MM.1S (cell line): ENCODE data around the gene SLC9A1.

Experiments used
- DNase-seq: peaks from one replicate; pipeline ENCODE4 v3.0.0-alpha.2; 2015
- H2AFZ ChIP-seq: fragments of 300-600 bp; sonication (generic); 2 replicates; pipeline ENCODE4 v1.6.0; 2016; ENCODE audit warnings: antibody characterized with exemption, low read length
- H3F3A ChIP-seq: fragments of 300-600 bp; sonication (generic); 2 replicates; pipeline ENCODE4 v1.6.1; 2016; ENCODE audit warnings: mild to moderate bottlenecking, antibody characterized with exemption, low read length, moderate library complexity, mixed read lengths; ENCODE audit not compliant: insufficient read depth
- H3K27ac ChIP-seq: fragments of 300-600 bp; sonication (generic); 2 replicates; pipeline ENCODE4 v1.5.1; 2016; ENCODE audit warnings: mild to moderate bottlenecking, low read length
- H3K27me3 ChIP-seq: fragments of 300-600 bp; sonication (generic); replicated peaks from 2 replicates; pipeline ENCODE4 v1.6.0; 2016; ENCODE audit warnings: low read length; ENCODE audit not compliant: insufficient read depth
- H3K36me3 ChIP-seq: fragments of 300-600 bp; sonication (generic); replicated peaks from 2 replicates; pipeline ENCODE4 v1.6.1; 2016; ENCODE audit warnings: mild to moderate bottlenecking, low read length, mixed read lengths; ENCODE audit not compliant: insufficient read depth
- H3K4me1 ChIP-seq: fragments of 300-600 bp; sonication (generic); 2 replicates; pipeline ENCODE4 v1.6.1; 2016; ENCODE audit warnings: low read length, mixed read lengths
- H3K4me2 ChIP-seq: fragments of 300-600 bp; sonication (generic); 2 replicates; pipeline ENCODE4 v1.6.0; 2016; ENCODE audit warnings: low read depth, low read length
- H3K4me3 ChIP-seq: fragments of 300-600 bp; sonication (generic); 2 replicates; pipeline ENCODE4 v1.5.1; 2016; ENCODE audit warnings: low read length, mixed read lengths
- H3K79me2 ChIP-seq: fragments of 300-600 bp; sonication (generic); 2 replicates; pipeline ENCODE4 v1.6.1; 2016; ENCODE audit warnings: mixed run types, low read length, mixed read lengths
- H3K9ac ChIP-seq: fragments of 300-600 bp; sonication (generic); 2 replicates; pipeline ENCODE4 v1.6.1; 2016; ENCODE audit warnings: low read length, mixed read lengths
- H3K9me2 ChIP-seq: fragments of 300-600 bp; sonication (generic); replicated peaks from 2 replicates; pipeline ENCODE4 v1.6.1; 2016; ENCODE audit warnings: mild to moderate bottlenecking, low read length, mixed read lengths; ENCODE audit not compliant: insufficient read depth
- H3K9me3 ChIP-seq: fragments of 300-600 bp; sonication (generic); replicated peaks from 2 replicates; pipeline ENCODE4 v1.6.1; 2016; ENCODE audit warnings: mild to moderate bottlenecking, low read length, mixed read lengths; ENCODE audit not compliant: insufficient read depth
- H4K20me1 ChIP-seq: fragments of 300-600 bp; sonication (generic); 2 replicates; pipeline ENCODE4 v1.6.1; 2016; ENCODE audit warnings: mild to moderate bottlenecking, low read length, moderate library complexity, mixed read lengths; ENCODE audit not compliant: insufficient read depth
- EZH2 ChIP-seq: fragments of 300-600 bp; sonication (generic); optimal IDR thresholded peaks from 2 replicates; pipeline ENCODE3; 2017; ENCODE audit warnings: low read depth, mild to moderate bottlenecking, antibody characterized with exemption, low read length, mixed read lengths
- EZH2phosphoT487 ChIP-seq: fragments of 300-600 bp; sonication (generic); IDR thresholded peaks from 2 replicates; pipeline ENCODE4 v1.6.1; 2018; ENCODE audit warnings: antibody characterized with exemption, low read length
- TF ChIP-seq, protein P1 (sequence below): fragments of 300-600 bp; sonication (generic); IDR thresholded peaks from 2 replicates; pipeline ENCODE4 v1.5.1; 2016; ENCODE audit warnings: antibody characterized with exemption, low read length, mixed read lengths

SLC9A1 gene

DNA sequence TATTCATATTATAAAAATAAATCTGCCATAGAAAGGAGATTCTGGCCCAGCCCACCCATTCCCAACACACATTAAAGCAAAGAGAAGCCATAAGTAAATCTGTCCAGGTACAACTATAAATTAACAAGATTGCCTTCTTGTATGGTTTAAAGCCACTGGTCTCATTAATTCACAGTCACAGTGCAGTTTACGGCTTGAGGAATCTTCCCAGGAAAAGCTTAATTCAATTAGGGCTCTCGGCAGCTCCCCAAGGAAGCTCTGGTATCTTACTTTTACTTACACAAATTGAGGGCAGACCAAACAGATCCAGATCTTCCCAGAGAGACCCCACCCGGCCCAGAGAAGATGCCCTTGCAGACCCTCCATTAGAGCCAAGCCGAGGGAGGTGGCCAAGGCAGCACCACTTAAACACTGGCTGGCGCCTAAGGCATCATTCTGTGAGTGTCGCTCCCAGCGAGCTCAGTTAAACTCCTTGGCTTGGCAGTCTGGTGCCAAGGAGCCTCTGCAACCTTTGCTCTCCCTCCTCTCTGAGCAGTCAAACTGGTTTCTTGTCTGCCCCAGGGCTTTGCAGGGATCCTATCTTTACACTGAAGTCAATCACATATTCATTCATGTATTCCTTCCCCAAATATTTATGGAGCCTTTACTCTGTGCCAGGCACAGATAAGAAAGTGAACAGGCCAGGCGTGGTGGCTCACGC is 10.7 kb downstream of the SLC9A1 start:
- Histone ChIP-seq H2AFZ (no peak overlapping the region), H3K9me3 (no peaks in the 10 kb centered on the region), H3K79me2 (peaks cover 6% of the 10 kb centered on the region), H3K9ac (no peak overlapping the region), H3K27ac (no peak overlapping the region), H3K4me3 (no peak overlapping the region), H3K4me2 (no peak overlapping the region), H3K36me3 (no peaks in the 10 kb centered on the region), H3F3A (no peaks in the 10 kb centered on the region), H4K20me1 (no peaks in the 10 kb centered on the region), H3K4me1 (no peaks in the 10 kb centered on the region), H3K27me3 (no peaks in the 10 kb centered on the region), H3K9me2 (no peaks in the 10 kb centered on the region)
- no peak for DNase-seq
- TF ChIP-seq EZH2phosphoT487 (no peak), EZH2 (no peak)
- TF ChIP-seq, protein P1, sequence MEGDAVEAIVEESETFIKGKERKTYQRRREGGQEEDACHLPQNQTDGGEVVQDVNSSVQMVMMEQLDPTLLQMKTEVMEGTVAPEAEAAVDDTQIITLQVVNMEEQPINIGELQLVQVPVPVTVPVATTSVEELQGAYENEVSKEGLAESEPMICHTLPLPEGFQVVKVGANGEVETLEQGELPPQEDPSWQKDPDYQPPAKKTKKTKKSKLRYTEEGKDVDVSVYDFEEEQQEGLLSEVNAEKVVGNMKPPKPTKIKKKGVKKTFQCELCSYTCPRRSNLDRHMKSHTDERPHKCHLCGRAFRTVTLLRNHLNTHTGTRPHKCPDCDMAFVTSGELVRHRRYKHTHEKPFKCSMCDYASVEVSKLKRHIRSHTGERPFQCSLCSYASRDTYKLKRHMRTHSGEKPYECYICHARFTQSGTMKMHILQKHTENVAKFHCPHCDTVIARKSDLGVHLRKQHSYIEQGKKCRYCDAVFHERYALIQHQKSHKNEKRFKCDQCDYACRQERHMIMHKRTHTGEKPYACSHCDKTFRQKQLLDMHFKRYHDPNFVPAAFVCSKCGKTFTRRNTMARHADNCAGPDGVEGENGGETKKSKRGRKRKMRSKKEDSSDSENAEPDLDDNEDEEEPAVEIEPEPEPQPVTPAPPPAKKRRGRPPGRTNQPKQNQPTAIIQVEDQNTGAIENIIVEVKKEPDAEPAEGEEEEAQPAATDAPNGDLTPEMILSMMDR: no peak

DNA sequence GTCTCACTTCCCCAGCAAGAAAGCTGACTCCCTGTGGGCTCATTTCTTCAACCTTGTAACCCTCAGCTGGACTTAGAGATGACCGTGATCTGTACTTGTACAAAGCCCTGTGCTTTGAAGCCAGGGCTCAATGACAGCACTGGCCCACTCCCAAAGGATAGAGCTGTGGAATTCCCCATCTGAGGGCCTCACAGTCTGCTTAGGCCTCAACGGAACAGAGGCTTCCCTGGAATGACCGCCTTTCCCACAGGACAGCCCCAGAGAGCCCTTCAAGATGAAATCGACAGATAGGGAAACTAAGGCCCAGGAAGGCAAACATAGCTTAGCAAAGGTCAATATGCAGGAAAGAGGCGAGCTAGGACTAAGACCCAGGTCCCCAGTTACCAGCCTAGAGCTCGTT is 11.5 kb downstream of the SLC9A1 start:
- Histone ChIP-seq H3K9me2 (no peaks in the 10 kb centered on the region), H3K4me1 (no peaks in the 10 kb centered on the region), H4K20me1 (no peaks in the 10 kb centered on the region), H2AFZ (no peak overlapping the region), H3K27me3 (no peaks in the 10 kb centered on the region), H3K36me3 (no peaks in the 10 kb centered on the region), H3K27ac (no peak overlapping the region), H3K9ac (no peak overlapping the region), H3K79me2 (peaks cover 6% of the 10 kb centered on the region), H3K4me2 (no peak overlapping the region), H3K4me3 (no peak overlapping the region), H3K9me3 (no peaks in the 10 kb centered on the region), H3F3A (no peaks in the 10 kb centered on the region)
- no peak for TF ChIP-seq EZH2
- TF ChIP-seq, protein P1: no peak
- TF ChIP-seq EZH2phosphoT487: no peak
- DNase-seq: no peak

DNA sequence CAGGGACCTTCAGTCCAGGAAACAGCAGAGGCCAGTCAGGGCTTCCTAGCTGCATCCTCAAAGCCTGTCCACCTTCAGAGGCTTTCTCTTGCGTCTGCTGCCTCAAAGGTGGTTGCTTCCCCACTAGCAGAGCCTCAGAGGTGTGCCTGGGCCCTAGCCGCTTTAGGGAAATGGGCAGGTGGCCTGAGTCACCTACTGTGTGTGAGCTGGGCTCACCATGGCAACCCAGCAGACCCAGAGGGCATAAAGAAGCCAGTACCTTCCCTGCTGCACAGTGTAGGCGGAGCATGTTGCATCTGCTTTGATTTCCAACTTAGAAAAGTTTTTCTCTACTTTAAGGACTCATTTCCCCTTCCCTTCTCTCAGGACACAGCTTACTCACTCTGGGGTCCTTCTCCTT is 12.5 kb downstream of the SLC9A1 start:
- Histone ChIP-seq H3K4me3 (no peak overlapping the region), H4K20me1 (no peaks in the 10 kb centered on the region), H3K9me3 (no peaks in the 10 kb centered on the region), H3K4me1 (peaks cover 3% of the 10 kb centered on the region), H3K27ac (no peak overlapping the region), H3K9me2 (no peaks in the 10 kb centered on the region), H3K9ac (no peak overlapping the region), H3F3A (no peaks in the 10 kb centered on the region), H3K79me2 (peaks cover 6% of the 10 kb centered on the region), H2AFZ (no peak overlapping the region), H3K36me3 (no peaks in the 10 kb centered on the region), H3K27me3 (no peaks in the 10 kb centered on the region), H3K4me2 (no peak overlapping the region)
- no peak for TF ChIP-seq EZH2phosphoT487
- TF ChIP-seq, protein P1: no peak
- no peak for DNase-seq
